Fibroblast of lung (primary cell): ENCODE results near the gene MICU1. TPM values are rescaled to one million over a fixed set of nuclear protein-coding genes. Genes with fewer than 3 reads are reported as not detected.
A peak's percentile ranks its signal among the peaks of the same experiment; 100 is the strongest.

ENCODE experiments used
- DNase-seq, 2 donors: peaks; one replicate each; pipeline versions ENCODE4 v3.0.0 to v3.0.0-alpha.2; 2010; ENCODE audit warnings: low read depth in 2 of 2
- H2AFZ ChIP-seq: 2 replicates; pipeline ENCODE4 v1.5.1; 2012; ENCODE audit warnings: low read length, control low read depth, inconsistent platforms
- H3K27ac ChIP-seq: 2 replicates; pipeline ENCODE4 v1.5.1; 2011; ENCODE audit warnings: low read length, control low read depth; ENCODE audit not compliant: insufficient read depth
- H3K27me3 ChIP-seq: 2 replicates; pipeline ENCODE4 v1.5.1; 2011; ENCODE audit warnings: mild to moderate bottlenecking, low read length; ENCODE audit not compliant: control insufficient read depth, insufficient read depth
- H3K36me3 ChIP-seq: 2 replicates; pipeline ENCODE4 v1.5.1; 2011; ENCODE audit warnings: low read length; ENCODE audit not compliant: control insufficient read depth, insufficient read depth
- H3K4me1 ChIP-seq: 2 replicates; pipeline ENCODE4 v1.5.1; 2011; ENCODE audit warnings: low read length; ENCODE audit not compliant: control insufficient read depth, insufficient read depth; ENCODE audit errors: extremely low read depth
- H3K4me2 ChIP-seq: 2 replicates; pipeline ENCODE4 v1.5.1; 2011; ENCODE audit warnings: low read length, control low read depth; ENCODE audit not compliant: insufficient read depth; ENCODE audit errors: extremely low read depth
- H3K4me3 ChIP-seq, 4 experiments: fragments of 200-600 bp in 1 of 4; sonication (generic) in 1 of 4; replicated peaks in 1 of 4; 2 replicates each; pipeline ENCODE4 v1.5.1; 2011 to 2016; ENCODE audit warnings: low read length in 4 of 4, low read depth in 3 of 4, mild to moderate bottlenecking in 3 of 4, control low read depth in 2 of 4, inconsistent platforms in 1 of 4, mixed read lengths in 1 of 4; ENCODE audit not compliant: insufficient read depth in 1 of 4; ENCODE audit errors: control extremely low read depth in 1 of 4
- H3K79me2 ChIP-seq: 2 replicates; pipeline ENCODE4 v1.5.1; 2012; ENCODE audit warnings: mild to moderate bottlenecking, low read length, inconsistent platforms; ENCODE audit not compliant: control insufficient read depth, insufficient read depth
- H3K9ac ChIP-seq: 2 replicates; pipeline ENCODE4 v1.5.1; 2011; ENCODE audit warnings: mild to moderate bottlenecking, low read length, control low read depth; ENCODE audit not compliant: insufficient read depth
- H3K9me3 ChIP-seq: 2 replicates; pipeline ENCODE4 v1.5.1; 2012; ENCODE audit warnings: low read depth, low read length; ENCODE audit not compliant: control insufficient read depth, insufficient read depth
- H4K20me1 ChIP-seq: 2 replicates; pipeline ENCODE4 v1.5.1; 2011; ENCODE audit warnings: low read length; ENCODE audit not compliant: control insufficient read depth, insufficient read depth; ENCODE audit errors: extremely low read depth
- EZH2 ChIP-seq: IDR thresholded peaks from 2 replicates; pipeline ENCODE4 v1.5.1; 2012; ENCODE audit warnings: low read length, control low read depth, mild to moderate bottlenecking; ENCODE audit errors: missing control alignments
- polyA plus RNA-seq, 2 donors: library from polyadenylated mRNA; depleted of rRNA in 1 of 2; stranded (reverse) in 1 of 2; unstranded in 1 of 2; fragments of >200 nt; gene quantifications; 2 replicates each; pipeline ENCODE4 v1.2.1, GENCODE V29; 2011 to 2012; ENCODE audit warnings: missing spikeins in 1 of 2
- total RNA-seq: library from RNA; depleted of rRNA; stranded (reverse); fragments of >200 nt; gene quantifications from 2 replicates; pipeline ENCODE4 v1.2.1, GENCODE V29; 2014
- TF ChIP-seq, protein P1 (sequence below), 2 donors: IDR thresholded peaks in 1 of 2; conservative IDR thresholded peaks in 1 of 2; 1 replicate in 1 of 2; 2 replicates in 1 of 2; pipeline ENCODE4 v1.5.1; 2011 to 2012; ENCODE audit warnings: low read length in 2 of 2, control low read depth in 1 of 2, inconsistent platforms in 1 of 2, low read depth in 1 of 2, mild to moderate bottlenecking in 1 of 2

The MICU1 gene
- total and polyA plus RNA-seq, 2 donors (not counting 1 experiment from before 2014, with no cell fraction given): 83.2 to 83.3 TPM

DNA sequence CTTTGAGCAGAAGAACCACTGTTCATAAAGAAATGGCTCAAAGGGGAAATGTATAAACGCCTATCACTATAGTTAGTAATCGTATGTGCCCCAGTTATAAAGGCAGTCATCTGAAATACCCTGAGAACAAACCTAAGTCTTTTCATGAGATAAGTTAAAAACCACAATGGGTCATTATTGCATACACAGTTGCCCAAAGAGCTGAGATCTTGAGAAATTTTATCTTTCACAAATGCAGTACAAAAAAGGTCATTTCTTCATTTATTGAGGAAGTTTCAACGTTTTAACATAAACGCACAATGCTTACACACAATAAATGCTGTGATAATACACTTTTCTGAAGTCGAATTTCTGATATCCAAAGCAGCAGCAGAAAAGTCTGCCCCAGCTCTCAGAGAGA is 114.4 kb downstream of the MICU1 start:
- Histone ChIP-seq H3K4me2 (no peak overlapping the region), H3K4me1 (no peaks in the 10 kb centered on the region), H3K36me3 (no peaks in the 10 kb centered on the region), H2AFZ (no peak overlapping the region), H4K20me1 (no peaks in the 10 kb centered on the region), H3K9me3 (no peaks in the 10 kb centered on the region), H3K27me3 (no peaks in the 10 kb centered on the region), H3K4me3 (no peak overlapping the region), H3K9ac (no peak overlapping the region), H3K79me2 (no peaks in the 10 kb centered on the region), H3K27ac (no peak overlapping the region)
- no peak for TF ChIP-seq EZH2
- TF ChIP-seq, protein P1, sequence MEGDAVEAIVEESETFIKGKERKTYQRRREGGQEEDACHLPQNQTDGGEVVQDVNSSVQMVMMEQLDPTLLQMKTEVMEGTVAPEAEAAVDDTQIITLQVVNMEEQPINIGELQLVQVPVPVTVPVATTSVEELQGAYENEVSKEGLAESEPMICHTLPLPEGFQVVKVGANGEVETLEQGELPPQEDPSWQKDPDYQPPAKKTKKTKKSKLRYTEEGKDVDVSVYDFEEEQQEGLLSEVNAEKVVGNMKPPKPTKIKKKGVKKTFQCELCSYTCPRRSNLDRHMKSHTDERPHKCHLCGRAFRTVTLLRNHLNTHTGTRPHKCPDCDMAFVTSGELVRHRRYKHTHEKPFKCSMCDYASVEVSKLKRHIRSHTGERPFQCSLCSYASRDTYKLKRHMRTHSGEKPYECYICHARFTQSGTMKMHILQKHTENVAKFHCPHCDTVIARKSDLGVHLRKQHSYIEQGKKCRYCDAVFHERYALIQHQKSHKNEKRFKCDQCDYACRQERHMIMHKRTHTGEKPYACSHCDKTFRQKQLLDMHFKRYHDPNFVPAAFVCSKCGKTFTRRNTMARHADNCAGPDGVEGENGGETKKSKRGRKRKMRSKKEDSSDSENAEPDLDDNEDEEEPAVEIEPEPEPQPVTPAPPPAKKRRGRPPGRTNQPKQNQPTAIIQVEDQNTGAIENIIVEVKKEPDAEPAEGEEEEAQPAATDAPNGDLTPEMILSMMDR (conservative IDR thresholded peaks at IDR 0.05 in 1 of 2, IDR thresholded peaks at IDR 0.05 in 1 of 2; ENCODE audit: low read depth in 1 of 2, low read length in 2 of 2): no peak
- no peak for DNase-seq

GRCh38 chr10:72509941-72510340 is 115.9 kb downstream of the MICU1 start:
- no peak overlapping the region for H3K4me3 ChIP-seq
- H3K4me2 ChIP-seq: no peak overlapping the region
- H3K79me2 ChIP-seq: no peaks in the 10 kb centered on the region
- H3K27ac ChIP-seq: no peak overlapping the region
- no peak overlapping the region for H3K9ac ChIP-seq
- no peaks in the 10 kb centered on the region for H3K36me3 ChIP-seq
- H2AFZ ChIP-seq: no peak overlapping the region
- no peaks in the 10 kb centered on the region for H3K27me3 ChIP-seq
- TF ChIP-seq EZH2: no peak
- H3K9me3 ChIP-seq: no peaks in the 10 kb centered on the region
- H4K20me1 ChIP-seq: no peaks in the 10 kb centered on the region
- no peaks in the 10 kb centered on the region for H3K4me1 ChIP-seq
- no peak for DNase-seq

DNA sequence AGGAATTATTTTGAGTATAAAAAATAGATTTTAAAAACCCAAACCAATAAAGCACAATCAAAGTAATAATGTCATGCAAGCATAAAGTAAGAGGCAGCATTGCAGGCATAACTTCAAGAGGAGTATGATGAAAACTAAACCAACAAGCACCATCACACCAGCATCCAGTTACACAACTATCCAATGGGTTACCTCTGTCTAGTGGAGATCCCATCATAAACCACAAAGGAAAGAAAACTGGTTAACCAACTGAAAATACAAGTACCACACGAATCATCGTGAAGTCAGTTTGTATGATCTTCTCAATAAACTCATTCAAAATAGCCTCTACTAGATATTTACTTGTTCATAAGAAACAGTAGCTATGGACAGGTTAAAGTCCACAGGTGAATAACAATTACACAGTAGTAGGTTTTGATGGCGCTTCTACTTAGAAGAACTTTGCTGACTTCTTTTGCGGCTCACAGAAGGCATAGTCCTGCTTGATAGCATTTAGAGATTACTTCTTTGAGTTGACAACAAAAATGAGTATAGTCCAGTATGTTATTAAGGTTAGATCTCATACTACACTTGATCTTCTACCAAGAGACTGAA is 116.6 kb downstream of the MICU1 start:
- Histone ChIP-seq H3K4me3 (no peak overlapping the region), H3K4me2 (no peak overlapping the region), H2AFZ (no peak overlapping the region), H3K9me3 (no peaks in the 10 kb centered on the region), H4K20me1 (no peaks in the 10 kb centered on the region), H3K27me3 (no peaks in the 10 kb centered on the region), H3K27ac (no peak overlapping the region), H3K79me2 (no peaks in the 10 kb centered on the region), H3K9ac (no peak overlapping the region), H3K36me3 (no peaks in the 10 kb centered on the region), H3K4me1 (no peaks in the 10 kb centered on the region)
- TF ChIP-seq EZH2: no peak
- TF ChIP-seq, protein P1 (conservative IDR thresholded peaks at IDR 0.05 in 1 of 2, IDR thresholded peaks at IDR 0.05 in 1 of 2; ENCODE audit: low read depth in 1 of 2, low read length in 2 of 2): no peak
- peak in 1 of 2 donors; percentile 13 for DNase-seq
